Neural crest cell (in vitro differentiated cells): ENCODE data around the gene EPN3. TPM values are rescaled to one million over a fixed set of nuclear protein-coding genes. Genes with fewer than 3 reads are reported as not detected.

ENCODE experiments used
- DNase-seq: peaks from one replicate; pipeline ENCODE4 v3.0.0; 2021; ENCODE audit warnings: low read depth, mixed read lengths, low spot score
- H3K27ac Mint-ChIP-seq: one replicate; pipeline ENCODE4 v1.8.0; 2021; ENCODE audit warnings: mild to moderate bottlenecking, mixed read lengths; ENCODE audit not compliant: unreplicated experiment
- H3K27me3 Mint-ChIP-seq: 2 replicates; pipeline ENCODE4 v1.8.0; 2021; ENCODE audit warnings: low read depth, mild to moderate bottlenecking, mixed read lengths
- H3K36me3 Mint-ChIP-seq: 2 replicates; pipeline ENCODE4 v1.8.0; 2021; ENCODE audit warnings: low read depth, mild to moderate bottlenecking, mixed read lengths
- H3K4me1 Mint-ChIP-seq: 2 replicates; pipeline ENCODE4 v1.8.0; 2021; ENCODE audit warnings: mixed read lengths
- H3K4me3 Mint-ChIP-seq: one replicate; pipeline ENCODE4 v1.8.0; 2021; ENCODE audit warnings: mild to moderate bottlenecking, mixed read lengths
- H3K9me3 Mint-ChIP-seq: 2 replicates; pipeline ENCODE4 v1.8.0; 2021; ENCODE audit warnings: mixed read lengths
- total RNA-seq: library from RNA; stranded (reverse); gene quantifications from 2 replicates; pipeline ENCODE4 v1.2.1, GENCODE V29; 2021
- TF ChIP-seq, protein P1 (sequence below): fragments of 200-600 bp; sonication (generic); conservative IDR thresholded peaks from 2 replicates; pipeline ENCODE4 v1.5.0; 2021; ENCODE audit warnings: antibody characterized with exemption, mild to moderate bottlenecking

EPN3 gene
- total RNA-seq, 1 donor from 2014 or later = not detected

DNA sequence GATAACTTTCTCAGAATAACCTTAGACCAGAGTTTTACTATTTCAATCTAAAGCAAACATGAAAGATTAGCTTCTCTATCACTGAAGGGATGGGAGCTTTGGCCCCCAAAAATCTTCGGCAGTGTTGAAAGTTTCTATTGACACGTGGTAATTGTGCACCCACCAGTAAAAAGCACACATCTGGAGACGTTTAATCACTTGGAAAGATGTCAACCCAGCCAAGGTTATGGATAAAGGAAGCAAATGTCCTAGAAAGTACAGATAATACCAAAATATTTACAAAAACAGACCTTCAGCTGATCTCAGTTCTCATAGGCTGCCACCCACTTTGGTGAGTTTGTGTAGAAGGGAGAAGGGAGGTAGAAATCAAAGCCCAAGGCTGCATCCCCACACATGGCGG lies 19.0 kb upstream of the EPN3 start:
- Mint-ChIP-seq H3K4me3 (no peak overlapping the region), H3K27me3 (no peaks in the 10 kb centered on the region), H3K36me3 (no peaks in the 10 kb centered on the region), H3K4me1 (peaks cover 47% of the 10 kb centered on the region), H3K9me3 (no peaks in the 10 kb centered on the region), H3K27ac (no peak overlapping the region)
- no peak for DNase-seq
- TF ChIP-seq, protein P1, sequence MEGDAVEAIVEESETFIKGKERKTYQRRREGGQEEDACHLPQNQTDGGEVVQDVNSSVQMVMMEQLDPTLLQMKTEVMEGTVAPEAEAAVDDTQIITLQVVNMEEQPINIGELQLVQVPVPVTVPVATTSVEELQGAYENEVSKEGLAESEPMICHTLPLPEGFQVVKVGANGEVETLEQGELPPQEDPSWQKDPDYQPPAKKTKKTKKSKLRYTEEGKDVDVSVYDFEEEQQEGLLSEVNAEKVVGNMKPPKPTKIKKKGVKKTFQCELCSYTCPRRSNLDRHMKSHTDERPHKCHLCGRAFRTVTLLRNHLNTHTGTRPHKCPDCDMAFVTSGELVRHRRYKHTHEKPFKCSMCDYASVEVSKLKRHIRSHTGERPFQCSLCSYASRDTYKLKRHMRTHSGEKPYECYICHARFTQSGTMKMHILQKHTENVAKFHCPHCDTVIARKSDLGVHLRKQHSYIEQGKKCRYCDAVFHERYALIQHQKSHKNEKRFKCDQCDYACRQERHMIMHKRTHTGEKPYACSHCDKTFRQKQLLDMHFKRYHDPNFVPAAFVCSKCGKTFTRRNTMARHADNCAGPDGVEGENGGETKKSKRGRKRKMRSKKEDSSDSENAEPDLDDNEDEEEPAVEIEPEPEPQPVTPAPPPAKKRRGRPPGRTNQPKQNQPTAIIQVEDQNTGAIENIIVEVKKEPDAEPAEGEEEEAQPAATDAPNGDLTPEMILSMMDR = no peak

DNA sequence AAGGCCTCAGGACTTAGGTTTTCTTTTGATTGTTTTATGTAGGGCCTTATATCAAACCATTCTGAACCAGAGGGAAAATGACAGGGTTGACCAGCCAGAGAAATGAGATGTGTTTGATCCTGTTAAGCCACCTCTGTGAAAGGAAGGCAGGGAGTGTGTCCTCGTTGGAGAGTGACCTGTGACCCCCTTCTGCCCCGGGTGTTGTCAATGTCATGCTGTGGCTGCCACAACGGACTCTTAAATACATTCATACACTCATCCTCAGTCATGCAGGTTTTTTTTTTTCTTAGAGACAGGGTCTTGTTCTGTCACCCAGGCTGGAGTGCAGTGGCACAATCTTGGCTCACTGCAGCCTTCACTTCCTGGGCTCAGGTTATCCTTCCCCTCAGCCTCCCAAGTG lies 18.1 kb upstream of the EPN3 start:
- Mint-ChIP-seq H3K4me3 (no peak overlapping the region), H3K27ac (no peak overlapping the region), H3K27me3 (no peaks in the 10 kb centered on the region), H3K36me3 (no peaks in the 10 kb centered on the region), H3K4me1 (peaks cover 41% of the 10 kb centered on the region), H3K9me3 (no peaks in the 10 kb centered on the region)
- DNase-seq = no peak
- TF ChIP-seq, protein P1 = no peak

DNA sequence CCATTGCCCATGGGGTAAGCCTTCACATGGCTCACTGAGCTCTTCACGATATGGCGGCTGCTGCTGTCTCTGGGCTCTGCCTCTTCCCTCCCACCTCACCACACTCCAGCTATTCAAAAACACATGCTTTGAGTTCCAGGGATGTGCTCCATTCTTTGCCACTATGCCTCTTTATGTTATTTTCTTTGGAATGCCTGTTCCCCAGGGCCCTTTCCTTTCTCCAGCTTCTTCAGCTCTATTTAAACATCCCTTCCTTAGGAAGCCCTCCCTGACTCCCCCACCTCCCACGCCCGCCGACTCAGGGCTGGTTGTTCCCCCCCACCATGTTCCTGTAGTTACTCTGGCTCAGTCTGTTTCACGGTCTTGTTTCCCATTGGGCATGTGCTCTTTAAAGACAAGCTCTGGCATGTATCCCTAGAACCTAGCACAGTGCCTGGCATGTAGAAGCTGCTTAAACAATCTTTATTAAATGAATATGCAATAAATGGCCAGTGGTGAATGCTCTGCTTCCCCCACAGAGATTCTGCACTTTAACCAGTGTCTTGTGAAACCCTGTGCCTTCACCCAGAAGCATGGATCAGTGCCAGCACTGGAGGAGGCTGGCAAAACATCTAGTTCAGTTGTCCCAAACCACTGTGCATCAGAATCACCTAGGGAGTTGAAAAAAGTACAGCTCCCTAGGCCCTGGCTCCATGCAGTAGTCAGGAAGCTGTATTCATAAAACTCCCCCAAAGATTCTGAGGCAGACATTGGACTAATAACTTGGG lies 17.4 kb upstream of the EPN3 start:
- no peaks in the 10 kb centered on the region for H3K36me3 Mint-ChIP-seq
- TF ChIP-seq, protein P1 = no peak
- H3K9me3 Mint-ChIP-seq = no peaks in the 10 kb centered on the region
- no peaks in the 10 kb centered on the region for H3K27me3 Mint-ChIP-seq
- H3K4me1 Mint-ChIP-seq = peaks cover 36% of the 10 kb centered on the region
- DNase-seq = no peak
- H3K27ac Mint-ChIP-seq = no peak overlapping the region
- H3K4me3 Mint-ChIP-seq = peak overlapping the region; percentile 1

DNA sequence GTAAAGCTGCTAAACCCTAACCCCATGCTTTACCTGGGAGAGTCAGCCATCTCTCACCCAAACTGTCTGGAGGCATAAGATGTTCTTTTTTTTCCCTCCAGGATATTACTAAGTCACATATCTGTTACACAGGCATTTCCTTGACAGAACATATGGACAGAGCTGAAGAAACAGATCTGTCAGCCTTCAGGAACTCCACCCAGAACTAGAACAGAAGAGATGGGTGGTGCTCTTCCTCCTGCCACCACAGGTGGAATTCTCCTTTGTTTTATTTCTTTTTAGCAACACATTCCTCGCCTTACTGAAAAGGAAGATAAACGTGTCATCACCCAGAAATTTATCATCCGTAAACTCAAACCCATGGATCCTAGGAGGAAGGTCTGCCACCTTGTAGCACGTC lies 15.5 kb upstream of the EPN3 start:
- TF ChIP-seq, protein P1 = no peak
- Mint-ChIP-seq H3K27ac (no peak overlapping the region), H3K9me3 (no peaks in the 10 kb centered on the region)

DNA sequence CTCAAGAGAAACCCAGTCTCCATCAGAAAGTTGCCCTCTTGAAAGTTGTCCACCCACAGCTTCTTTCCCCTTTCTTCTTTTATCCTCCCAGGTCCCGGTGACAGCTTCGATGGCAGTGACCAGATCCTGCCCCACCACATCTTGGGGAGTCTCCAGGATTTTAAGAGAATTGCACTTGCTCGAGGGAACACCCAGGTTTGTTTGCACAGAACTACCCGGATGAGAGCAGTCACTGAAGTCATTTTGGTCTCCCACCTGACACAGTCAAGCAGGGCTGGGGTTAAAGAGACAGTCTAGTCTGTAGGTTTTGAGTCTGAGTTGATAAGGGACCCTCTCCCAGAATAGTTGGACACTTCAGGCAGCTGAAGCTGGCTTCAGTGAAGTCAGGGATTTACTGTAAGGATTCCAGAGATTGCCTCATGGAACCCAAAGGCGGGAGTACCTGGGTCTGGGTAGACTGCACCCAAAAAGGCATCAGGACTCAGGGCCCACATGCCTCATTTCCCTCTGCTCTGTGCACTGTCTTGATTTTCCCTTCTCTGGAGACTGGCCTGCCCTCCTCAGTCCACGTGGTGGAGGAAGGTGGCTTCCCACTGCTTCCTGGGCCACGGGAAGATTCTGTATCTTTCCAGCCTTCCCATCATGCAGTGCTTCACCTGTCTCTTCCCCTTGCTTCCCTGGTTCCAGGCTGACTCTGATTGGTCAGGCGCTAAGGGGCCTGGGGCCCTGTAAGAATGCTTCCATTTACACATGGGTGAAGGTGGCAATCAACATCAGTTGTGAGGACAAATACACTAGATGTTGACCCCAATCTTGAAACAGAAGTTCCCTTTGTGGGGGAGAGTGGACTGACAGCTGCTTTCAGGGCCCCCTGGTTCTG lies 14.8 kb upstream of the EPN3 start:
- Mint-ChIP-seq H3K36me3 (no peaks in the 10 kb centered on the region), H3K9me3 (no peaks in the 10 kb centered on the region), H3K27me3 (no peaks in the 10 kb centered on the region), H3K27ac (no peak overlapping the region), H3K4me3 (no peak overlapping the region), H3K4me1 (peaks cover 22% of the 10 kb centered on the region)
- no peak for DNase-seq
- TF ChIP-seq, protein P1 = no peak

More for the DNA sequence above, 15.5 kb upstream of the EPN3 start:
- no peak for DNase-seq
- H3K27me3 Mint-ChIP-seq = no peaks in the 10 kb centered on the region
- no peak overlapping the region for H3K4me3 Mint-ChIP-seq
- H3K4me1 Mint-ChIP-seq = peaks cover 22% of the 10 kb centered on the region
- H3K36me3 Mint-ChIP-seq = no peaks in the 10 kb centered on the region
